Stimulated activated CD4-positive, alpha-beta T cell treated with anti-CD3 and anti-CD28 coated beads, Interleukin-2, amount 100 ng/mL, for 4 hours (primary cell): ENCODE results near the gene NKPD1.

ENCODE experiments used
- DNase-seq: peaks from one replicate; pipeline ENCODE4 v3.0.0-alpha.2; 2020; ENCODE audit warnings: low read depth

The NKPD1 gene

DNA sequence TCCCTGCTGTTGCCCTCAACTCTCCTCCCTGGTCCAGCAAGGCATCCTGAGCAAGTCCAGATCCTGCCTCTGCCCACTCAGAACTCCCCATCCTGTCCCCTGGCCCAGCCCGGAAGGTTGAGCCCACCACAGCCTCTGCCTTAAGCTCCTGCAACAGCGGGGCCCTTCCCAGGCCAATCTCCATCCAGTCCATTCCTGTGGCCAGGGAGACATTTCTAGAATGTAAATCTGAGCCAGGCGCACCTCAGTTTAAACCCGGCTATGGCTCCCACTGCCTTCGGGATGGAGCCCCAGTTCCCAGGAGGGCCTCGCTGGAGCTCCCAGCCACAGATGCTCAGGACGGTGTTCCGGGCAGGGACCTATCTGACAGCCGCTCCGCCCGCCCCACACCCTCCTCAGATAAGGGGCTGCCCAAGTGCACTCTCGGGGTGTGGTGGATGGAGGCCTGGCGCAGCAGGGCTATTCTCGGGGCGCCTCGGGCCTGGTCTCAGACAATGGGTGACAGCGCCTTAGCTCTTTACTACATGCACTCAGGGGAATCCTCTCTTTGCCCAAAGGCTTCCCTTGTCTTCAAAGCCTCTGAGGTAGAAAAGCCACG lies 11.9 kb upstream of the NKPD1 start:
- DNase-seq = no peak

DNA sequence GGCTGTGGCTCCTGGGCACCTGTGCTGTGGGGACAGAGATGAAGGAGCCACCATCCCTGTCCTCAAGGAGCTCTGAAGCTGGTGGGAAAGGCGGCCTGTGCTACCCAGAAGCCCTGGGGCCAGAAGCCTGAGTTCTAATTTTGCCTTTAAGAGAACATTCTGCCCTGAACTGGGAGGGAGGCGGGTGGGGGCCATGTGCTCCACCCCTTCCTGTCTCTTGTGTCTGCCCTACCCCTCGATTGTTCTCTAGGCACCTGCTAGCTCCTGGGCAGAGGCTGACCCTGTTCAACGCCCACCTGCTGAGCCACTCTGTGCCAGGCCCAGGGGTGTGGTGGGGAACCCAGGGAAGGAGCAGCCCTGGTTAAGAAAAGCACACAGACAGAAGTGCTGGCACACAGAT lies 11.4 kb upstream of the NKPD1 start:
- no peak for DNase-seq

DNA sequence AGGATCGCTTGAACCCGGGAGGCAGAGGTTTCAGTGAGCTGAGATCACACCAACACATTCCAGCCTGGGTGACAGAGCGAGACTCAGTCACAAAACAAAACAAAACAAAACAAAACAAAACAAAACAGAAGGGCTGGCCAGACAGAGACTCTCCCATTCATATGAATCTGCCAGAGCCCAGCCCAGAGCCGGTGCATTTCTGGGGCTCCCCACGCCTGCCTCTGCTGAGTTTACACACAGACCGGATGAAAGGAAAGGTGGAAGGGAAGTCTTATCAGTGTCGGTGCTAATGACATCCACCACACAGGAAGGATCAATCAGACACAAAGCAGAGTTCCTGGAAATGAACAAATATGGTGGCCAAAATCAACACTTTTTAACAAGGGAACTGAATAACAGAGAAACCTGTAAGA lies 10.4 kb upstream of the NKPD1 start:
- DNase-seq = no peak

DNA sequence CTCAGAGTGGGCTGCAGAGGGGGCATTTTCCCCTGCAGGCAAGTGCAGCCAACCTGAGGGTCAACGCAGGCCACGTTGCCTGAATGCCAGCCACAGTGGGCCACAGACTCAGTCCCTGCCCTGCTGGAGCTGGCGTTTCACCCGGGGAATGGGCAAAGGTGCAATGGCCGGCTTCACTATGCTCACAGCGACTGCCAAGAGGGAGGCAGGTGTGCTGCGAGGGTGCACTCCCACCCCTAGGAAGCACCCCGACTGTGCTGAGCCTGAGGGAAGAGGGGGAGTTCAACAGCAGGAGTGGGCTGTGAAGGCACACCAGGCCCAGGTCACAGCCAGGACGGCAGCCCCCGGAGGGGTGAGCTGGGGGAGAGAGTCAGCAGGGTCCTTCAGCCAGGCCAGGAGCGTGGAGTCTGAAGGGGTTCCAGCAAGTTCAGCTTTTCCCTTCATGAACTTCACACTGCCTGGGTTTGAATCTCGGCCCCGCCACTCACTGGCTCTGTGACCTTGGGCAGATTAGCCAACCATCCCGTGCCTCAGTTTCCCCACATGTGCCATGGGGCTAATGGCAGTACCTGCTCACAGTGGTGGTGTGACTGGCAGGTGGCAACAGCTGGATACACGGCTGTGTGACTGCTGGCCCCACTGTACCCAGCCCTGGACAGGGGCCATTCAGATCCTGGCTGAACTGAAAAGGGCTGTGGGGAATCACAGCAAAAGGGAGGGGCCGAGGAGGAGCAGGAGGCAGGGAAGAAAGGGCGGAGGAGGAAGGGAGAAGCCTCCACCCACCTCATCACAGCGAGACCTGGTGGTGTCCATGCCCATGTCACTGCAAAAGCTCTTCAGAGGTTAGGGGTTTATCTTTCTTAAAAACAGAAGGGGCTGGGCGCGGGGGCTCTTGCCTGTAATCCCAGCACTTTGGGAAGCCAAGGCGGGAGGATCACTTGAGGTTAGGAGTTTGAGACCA lies 9.6 kb upstream of the NKPD1 start:
- DNase-seq = no peak

DNA sequence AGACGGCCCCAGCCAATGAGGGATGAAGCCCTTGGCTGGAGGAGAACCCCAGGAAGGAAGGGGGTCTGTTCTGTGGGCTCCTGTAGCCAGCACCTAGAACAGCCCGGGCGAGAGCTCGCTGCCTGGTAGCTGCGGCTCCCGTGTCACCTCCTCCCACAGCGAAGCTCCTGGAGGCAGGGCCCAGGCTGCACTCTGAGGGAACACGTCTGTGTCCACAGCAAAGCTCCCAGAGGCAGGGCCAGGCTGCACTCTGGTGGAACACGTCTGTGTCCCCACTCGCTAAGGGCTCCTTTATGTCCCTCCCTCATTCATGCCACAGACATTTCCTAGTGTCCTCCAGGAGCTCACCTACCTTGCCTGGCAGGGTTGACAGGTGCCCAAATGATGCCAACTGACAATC lies 8.8 kb upstream of the NKPD1 start:
- DNase-seq = no peak

DNA sequence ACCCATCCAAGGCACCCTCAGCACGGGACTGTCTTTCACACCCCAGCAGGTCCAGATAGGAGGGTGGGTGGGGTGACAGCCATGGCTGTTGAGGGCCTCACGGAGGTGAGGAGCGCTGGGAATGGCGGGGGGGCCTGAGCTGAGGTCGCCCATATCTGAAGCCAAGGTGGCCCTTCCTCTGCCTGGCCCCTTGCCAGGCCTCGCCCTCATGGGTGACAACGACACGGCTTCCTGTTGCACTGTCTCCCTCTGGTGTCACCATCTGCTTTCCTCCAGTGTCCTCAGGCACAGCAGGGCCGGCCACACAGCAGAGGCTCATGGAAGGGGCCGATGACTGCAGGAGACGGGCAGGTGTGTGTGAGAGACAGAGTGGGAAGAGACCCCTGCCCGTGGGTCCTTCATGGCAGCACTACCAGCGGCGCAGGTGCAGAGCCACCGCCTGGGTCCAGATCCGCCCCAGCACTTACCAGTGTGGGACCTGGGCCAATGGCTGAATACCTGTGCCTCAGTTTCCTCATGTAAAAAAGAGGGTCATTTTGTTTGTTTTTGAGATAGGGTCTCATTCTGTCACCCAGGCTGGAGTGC lies 8.1 kb upstream of the NKPD1 start:
- DNase-seq = no peak

DNA sequence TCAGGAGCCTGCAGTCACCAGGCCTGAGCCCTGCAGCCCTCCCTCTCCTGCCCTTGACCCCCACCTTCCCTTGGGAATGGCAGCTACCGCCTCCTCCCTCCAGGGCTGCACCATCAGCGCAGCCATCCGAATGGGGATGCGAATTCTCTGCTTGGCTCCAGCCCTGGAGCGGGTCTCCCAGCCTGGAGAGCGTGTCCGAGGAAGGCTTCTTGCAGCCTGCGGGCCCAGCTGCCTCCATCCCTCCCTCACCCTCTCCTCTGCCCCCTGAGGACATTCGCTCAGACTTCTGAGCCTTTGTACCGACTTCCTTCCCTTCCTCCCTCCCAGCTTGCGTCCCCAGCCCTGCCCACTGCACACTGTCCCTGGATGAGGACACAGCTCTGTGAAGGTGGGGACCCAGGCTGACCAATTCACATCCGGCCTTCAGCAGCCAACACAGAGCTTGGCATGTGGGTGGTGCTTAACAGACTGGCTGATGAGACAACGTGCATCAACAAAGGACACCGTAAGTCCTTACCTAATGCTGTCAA lies 6.0 kb upstream of the NKPD1 start:
- DNase-seq = no peak

DNA sequence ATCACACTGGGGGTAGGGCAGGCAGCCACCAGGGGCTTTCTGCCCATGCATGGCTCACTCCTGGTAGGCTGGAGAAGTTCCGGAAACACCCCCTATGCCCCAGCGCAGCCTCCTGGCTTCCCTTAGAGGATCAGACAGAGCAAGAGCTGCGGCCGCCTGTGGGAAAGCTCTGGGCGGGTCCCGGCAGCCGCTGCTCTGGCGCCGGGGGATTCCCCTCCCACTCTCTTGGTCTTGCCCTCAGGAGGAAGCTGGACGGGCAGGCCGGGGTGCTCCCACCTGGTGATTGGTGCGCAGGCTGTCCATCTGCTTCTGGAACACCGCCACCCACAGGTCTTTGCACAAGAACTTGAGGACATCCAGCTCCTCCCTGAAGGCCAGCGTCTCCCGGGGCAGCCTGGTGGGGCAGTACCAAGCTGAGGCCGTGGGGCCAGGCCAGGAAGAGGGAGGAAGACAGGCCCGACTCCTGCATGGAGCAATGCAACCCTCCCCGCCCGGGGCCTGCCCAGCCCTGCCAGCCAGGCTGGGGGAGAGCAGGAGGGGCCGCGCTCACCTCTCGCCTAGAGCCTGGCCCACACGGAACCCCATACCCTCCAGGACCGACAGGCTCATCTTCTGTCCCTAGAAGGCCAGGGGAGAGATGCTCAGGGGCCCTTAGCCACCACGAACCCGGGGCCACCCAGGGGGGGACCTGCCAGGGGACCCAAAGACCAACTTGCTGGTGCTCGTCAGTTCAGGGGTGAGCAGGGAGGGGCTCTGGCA lies 4.0 kb upstream of the NKPD1 start:
- DNase-seq = no peak

DNA sequence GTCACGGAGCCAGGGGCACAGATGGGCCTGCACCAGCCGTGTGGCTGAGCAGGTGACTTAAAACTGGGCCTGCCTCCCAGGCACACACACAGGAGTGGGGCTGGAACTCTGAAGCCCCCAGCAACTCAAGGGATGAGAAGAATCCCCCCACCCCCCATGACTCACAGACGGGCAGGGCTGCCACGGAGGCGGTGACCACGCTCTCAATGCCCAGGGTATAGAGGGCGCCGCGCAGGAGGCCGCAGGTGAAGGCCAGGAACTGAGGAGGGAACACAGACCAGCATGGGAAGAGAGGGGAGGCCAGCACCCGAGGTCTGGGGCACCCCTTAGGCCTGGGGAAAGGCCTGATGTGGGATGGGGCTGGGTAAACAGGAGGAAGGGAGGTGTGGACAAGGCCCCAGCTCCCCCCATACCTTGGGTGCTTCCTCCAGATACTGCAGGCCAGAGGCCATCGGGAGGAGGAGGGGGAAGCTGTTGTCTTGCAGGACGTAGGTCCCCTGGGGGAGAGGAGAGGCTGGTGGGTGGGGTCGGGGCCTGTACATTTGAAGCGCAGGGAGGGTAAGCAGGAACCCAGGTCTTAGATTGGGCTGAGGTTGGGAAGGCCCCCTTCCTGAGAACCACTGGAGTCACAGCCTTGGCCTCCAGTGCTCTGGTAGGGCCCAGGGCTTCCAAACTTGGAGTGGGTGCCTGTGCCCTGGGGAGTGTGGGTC lies 3.1 kb upstream of the NKPD1 start:
- no peak for DNase-seq

DNA sequence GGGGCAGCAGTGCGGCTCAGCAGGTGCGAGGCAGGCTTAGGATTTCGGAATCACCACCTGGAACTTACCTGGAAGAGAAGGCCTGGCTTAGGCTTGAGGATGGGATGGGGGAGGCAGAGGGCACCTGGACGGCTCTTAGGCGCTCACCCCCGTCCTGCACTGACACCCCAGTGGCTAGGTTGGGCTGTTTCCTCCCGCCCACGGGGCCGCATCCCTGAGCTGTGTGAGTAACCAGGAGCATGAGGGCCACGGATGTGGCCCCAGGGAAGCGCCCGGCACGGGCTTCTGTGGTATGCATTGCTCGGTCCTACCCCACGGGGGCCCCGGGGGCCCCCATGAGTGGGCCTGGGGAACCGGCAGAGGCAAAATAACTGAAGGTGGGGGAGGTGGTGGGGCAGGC lies 2.4 kb upstream of the NKPD1 start:
- no peak for DNase-seq

DNA sequence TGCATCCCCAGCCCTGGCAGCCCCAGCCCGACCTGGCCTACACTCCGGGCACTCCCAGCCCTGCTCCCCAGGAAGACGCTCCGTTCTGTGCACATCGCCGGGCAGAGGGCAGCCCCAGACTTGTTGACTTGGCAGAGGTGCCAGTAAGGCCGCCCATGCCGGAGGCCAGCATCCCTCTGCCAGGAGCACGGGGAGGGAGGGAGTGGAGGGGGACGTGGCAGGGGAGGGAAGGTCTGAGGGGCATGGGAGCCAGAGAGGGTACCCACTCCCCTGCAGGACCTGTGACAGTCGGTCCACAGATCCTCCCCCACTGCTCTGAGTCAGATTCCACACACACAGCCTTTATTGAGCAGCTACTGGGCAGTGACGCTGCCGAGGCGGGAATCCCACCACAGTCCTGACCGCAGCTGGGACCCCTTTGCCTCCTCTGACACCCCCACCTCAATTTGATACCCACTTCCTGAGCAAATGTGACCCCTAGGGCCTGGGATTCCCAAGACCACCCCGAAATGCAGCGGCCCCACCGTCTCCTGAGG lies 1.9 kb upstream of the NKPD1 start:
- DNase-seq = no peak

DNA sequence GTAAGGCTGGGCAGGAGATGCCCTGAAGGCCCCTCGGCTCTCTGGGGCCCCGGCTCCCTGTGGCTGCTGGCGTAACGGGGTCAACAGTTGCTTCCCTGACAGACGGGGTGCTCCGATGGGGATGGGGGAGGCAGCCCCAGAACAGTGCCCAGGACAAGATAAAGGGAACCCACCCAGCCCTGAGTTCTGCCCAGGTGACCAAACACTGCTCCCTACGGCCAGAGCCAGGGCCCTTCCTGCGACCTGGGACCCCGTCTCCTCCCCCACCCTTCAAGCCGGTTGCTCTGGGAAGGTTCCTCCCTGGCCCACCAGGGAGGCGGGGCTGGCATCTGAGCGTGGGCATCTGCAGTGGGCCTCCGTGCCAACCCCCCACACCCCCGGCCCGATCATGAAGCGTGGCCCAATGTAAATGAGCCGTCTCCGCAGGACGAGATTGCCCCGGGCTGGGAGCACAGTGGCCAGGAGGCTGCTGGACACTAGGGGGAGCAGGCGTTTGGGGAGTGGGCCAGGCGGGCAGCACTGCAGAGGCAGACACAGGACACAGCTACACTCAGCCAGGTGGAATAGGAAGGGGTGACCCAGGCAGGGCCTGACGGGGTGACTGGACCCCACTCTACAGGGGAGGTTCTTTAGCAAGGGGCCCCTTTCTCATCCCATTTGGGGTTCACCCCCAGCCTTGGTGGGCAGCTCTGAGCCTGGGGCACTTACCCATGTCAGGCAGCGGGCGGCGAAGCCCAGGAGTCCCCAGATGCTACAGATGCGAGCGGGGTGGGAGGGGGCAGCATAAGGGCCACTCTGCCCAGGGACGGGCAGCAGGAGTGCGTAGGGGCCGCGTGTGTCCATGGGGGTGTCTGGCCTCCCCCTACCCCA lies 1.2 kb upstream of the NKPD1 start:
- DNase-seq = no peak

DNA sequence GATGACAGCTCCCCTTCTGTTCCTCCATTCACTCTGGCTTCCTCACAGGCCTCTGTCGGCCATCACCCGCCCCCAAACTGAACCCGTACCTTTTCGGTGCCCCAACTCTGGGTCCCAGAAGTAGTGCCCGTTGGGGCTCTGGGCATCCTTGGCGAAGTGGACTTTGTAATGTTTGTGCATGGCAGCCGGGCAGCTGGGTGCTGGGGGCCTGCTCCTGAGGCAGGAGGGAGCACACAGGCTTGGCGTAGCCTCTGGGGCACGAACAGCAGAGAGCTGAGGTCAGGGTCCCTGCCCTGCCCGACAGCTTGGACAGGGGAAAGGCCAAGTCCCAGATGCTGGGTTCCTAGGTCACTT lies 834 bp downstream of the NKPD1 start:
- DNase-seq = no peak

DNA sequence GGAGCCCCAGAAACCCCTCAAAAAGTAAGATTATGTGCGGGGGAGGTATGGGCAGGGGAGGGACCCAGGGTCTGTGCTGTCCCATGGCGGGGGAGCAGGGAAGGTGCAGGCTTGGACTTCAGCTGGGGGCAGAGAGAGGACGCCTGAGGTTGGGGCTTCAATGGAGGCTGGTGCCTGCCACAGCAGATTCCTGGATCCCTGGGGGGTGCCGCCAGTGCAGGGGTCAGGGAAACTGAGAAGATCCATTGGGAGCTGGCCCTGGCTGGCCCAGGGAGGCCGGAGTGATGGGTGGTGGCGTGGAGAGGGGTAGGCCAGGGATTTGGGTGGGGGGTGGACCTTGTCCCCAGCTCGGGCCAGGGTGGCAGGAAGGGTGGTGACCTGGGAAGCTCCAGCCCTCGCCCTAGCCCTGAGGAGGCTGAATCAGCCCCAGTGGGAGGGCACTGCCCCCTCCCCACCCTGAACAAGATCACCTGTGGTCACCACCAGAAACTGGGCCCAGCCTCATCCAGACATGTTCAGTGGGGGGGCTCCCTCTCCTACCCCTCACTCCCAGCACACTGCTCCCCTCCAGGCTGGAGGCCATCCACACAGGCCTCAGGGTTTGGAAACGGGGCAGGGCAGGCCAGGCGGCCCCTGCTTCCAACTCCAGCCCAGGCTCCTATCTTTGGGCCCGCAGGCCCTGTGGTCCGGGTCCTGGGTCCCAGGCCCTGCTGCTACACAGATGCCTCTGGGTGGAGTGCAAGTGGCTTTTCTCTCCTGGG lies 1.4 kb downstream of the NKPD1 start:
- no peak for DNase-seq

DNA sequence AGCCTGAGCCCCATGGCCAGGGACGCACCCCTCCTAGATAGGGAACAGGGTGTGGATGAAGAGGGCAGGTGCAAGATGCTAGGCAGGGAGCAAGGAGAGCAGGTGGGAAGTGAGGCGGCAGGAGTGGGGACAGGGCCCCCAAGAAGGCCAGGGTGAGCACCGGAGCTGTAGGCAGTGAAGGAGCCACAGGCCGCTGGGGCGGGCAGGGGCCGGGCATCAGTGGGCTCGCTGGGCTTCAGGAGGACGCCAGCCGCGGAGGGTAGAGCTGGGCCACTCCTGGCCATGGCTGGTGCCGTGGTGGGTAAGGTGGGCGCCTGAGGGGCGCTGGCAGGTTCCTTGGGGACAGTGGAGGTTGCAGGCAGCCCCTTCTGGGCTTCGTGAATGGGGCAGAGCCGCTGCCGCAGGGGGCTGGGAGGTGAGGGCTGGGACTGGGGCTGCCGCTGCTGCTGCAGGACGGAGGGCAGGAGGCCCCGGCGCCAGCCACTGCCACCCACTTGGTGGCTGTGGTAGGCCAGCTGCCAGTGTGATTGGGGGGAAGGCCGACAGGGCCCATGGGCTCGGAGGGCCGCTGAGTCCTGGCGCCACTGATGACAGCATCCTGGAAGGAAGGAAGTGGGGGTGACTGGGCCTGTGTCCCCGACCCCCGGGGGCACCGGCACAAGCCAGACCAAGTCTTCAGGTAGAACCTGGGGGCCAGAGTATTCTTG lies 2.1 kb downstream of the NKPD1 start:
- no peak for DNase-seq

DNA sequence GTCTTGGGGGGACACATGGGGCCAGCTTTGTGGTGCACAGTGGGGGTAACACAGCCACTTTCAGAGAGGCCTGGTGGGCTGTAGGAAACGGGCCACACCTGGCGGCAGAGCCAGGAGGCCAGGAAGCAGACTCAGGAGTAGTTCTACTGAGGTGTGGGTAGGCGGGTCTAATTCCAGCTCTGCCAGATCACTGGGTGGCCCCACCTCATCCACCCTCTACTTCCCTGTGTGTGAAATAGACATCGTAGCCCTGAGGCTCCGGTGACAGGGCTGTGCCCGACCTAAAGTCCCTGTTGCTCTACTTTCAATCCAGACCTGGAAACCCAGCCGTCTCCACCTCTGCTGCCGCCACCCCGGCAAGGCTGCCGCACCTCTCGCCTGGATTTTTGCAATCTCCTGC lies 4.0 kb downstream of the NKPD1 start:
- DNase-seq = no peak

DNA sequence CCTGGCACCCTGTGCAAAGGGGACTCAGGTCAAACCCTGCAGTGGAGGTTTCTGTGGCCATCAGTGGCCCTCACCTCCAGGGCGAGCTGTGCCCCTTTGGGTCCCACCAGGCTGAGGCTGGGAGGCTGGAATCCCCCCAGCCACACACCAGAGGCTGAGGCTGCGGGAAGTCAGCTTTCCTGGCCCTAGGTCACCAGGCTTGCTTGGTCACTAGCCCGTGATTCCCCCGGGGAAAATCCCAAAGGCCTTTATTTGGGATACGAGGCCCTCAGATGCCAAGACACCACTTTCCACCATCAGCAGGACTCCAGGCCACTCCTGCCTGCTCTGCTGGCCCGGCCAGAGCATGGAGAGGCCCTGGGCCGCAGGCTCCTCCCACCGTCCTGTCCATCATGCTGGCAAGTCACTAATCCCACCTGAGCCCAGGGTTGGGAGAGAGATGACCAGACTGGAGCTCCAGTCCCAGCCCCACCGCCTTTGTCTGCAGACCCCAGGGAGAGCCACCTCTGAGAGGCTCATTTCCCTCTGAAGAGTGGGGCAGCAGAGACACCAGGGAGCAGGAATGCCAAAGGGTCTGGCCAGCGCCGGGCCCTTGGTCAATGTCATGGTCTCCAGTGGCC lies 4.7 kb downstream of the NKPD1 start:
- DNase-seq = no peak

DNA sequence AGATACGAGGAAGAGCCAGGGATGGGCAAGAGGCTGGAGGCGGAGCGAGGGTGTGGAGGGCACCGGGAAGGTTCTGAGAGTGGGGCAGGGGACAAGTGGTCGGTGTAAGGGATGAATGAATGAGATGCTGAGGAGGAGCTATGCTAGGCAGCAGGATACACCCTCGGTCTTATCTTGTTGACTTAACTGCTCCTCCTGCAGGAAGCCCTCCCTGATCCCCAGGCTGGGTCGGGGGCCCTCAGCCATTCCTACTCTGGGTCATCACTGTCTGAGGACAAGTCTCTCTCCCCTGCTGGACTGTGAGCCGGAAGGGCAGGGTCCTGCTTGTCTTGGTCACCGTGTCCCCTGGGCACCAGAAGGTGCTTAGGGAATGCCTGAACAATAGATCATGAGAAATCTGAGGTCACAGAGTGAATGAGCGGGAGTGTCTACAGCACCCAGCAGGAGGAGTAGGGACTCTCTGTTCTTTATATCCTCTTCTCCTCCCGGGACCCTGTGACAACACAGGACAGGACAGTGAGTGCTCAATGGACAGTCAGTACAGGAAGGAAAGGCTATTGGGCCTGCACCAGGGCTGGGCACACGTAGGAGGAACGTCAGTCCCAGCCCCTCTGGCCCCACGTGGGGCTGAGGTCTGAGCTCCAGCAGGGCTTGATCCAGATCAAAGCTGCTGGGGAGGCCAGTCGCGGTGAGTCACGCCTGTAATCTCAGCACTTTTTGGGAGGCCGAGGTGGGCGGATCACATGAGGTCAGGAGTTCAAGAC lies 6.5 kb downstream of the NKPD1 start:
- no peak for DNase-seq
